Measurements from ENCODE around the gene BNIP1.
"Not testable (repeated sequence)": the region's sequence is repeated elsewhere in the genome, so short reads cannot be mapped to it uniquely, and the experiment has no call there.

Gene BNIP1

DNA sequence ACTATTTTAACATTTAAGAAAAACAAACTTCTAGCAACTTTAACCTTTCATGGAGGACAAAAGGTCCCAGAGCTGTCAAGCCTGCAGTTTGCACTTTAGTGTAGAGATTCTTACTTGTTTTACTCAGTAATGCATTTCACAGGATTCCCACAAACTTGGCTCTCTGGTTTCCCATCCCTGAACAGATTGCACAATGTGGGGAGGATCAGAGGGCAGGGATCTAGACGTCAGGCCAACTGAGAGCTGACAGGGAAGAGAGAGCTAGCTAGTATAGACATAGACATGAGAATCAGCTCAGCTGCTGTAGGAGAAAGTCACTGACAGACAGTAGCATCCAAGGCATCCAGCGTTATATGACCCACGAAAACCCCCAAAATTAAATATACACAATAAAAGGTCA, 20.9 kb upstream of the BNIP1 start:
- H3K4me3 ChIP-seq (ENCODE audit: low read depth, low read length): no peak overlapping the region
- H3K36me3 ChIP-seq (ENCODE audit: control insufficient read depth in 2 of 2, insufficient read depth in 1 of 2, low read length in 2 of 2): no peaks in the 10 kb centered on the region; a peak in 1 of 3 replicates
- POLR2A ChIA-PET: no interaction called here
- H3K27ac ChIP-seq (ENCODE audit: extremely low read depth, low read depth, low read length): no peak overlapping the region
- CTCF ChIA-PET: interaction anchor here (1.5 kb wide), 1 partner anchor 140 kb away, joined by 3 read pairs; the partner anchor contains the start of gene ATP6V0E1
- TF ChIP-seq WT1 (tag by site-specific recombination; IDR thresholded peaks at IDR 0.05): no peak
- TF ChIP-seq ZNF266 (tag by site-specific recombination; IDR thresholded peaks at IDR 0.05; ENCODE audit: low read depth): no peak
- TF ChIP-seq ZNF214 (tag by site-specific recombination; IDR thresholded peaks at IDR 0.05; ENCODE audit: borderline replicate concordance): no peak
- TF ChIP-seq ZSCAN16 (tag by site-specific recombination; IDR thresholded peaks at IDR 0.05): no peak
- no peak for TF ChIP-seq ZFP3 (tag by site-specific recombination; IDR thresholded peaks at IDR 0.05; ENCODE audit: low read depth)
- no peak for TF ChIP-seq SETDB1 (IDR thresholded peaks at IDR 0.05; ENCODE audit: insufficient read length, low read length)
- TF ChIP-seq SCRT2 (tag by site-specific recombination; IDR thresholded peaks at IDR 0.05): no peak
- TF ChIP-seq ZNF146 (tag by site-specific recombination; IDR thresholded peaks at IDR 0.05): no peak
- TF ChIP-seq, protein P1, sequence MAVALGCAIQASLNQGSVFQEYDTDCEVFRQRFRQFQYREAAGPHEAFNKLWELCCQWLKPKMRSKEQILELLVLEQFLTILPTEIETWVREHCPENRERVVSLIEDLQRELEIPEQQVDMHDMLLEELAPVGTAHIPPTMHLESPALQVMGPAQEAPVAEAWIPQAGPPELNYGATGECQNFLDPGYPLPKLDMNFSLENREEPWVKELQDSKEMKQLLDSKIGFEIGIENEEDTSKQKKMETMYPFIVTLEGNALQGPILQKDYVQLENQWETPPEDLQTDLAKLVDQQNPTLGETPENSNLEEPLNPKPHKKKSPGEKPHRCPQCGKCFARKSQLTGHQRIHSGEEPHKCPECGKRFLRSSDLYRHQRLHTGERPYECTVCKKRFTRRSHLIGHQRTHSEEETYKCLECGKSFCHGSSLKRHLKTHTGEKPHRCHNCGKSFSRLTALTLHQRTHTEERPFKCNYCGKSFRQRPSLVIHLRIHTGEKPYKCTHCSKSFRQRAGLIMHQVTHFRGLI (tag by site-specific recombination; IDR thresholded peaks at IDR 0.05): no peak
- no peak for TF ChIP-seq ZNF585B (tag by site-specific recombination; IDR thresholded peaks at IDR 0.05)
- TF ChIP-seq BCL11B (tag by site-specific recombination; IDR thresholded peaks at IDR 0.05; ENCODE audit: low read depth): no peak
- no peak for TF ChIP-seq ZNF629 (tag by site-specific recombination; IDR thresholded peaks at IDR 0.05)
- no peaks in the 10 kb centered on the region for H3K9me3 ChIP-seq (ENCODE audit: control insufficient read depth, insufficient read depth, low read depth, low read length)
- H3K4me1 ChIP-seq (ENCODE audit: control insufficient read depth, insufficient read depth, low read length): no peaks in the 10 kb centered on the region

DNA sequence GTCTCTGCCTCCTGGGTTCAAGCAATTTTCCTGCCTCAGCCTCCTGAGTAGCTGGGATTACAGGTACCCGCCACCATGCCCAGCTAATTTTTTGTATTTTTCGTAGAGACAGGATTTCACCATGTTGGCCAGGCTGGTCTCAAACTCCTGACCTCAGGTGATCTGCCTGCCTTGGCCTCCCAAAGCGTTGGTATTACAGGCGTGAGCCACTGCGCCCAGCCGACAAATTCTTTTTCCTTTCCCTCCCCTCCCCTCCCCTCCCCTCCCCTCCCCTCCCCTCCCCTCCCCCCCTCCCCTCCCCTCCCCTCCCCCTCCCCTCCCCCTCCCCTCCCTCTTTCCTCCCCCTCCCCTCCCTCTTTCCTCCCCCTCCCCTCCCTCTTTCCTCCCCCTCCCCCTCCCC, 12.2 kb upstream of the BNIP1 start:
- H3K9me3 ChIP-seq (ENCODE audit: control insufficient read depth, insufficient read depth, low read depth, low read length); H3K27ac ChIP-seq (ENCODE audit: extremely low read depth, low read depth, low read length); H3K4me1 ChIP-seq (ENCODE audit: control insufficient read depth, insufficient read depth, low read length); H3K4me3 ChIP-seq (ENCODE audit: low read depth, low read length); CTCF ChIA-PET; H3K36me3 ChIP-seq (ENCODE audit: control insufficient read depth in 2 of 2, insufficient read depth in 1 of 2, low read length in 2 of 2): not testable (repeated sequence)
- POLR2A ChIA-PET: interaction anchor here (0.7 kb wide), 1 partner anchor 116 kb away, joined by 4 read pairs; no protein-coding TSS in a partner anchor

DNA sequence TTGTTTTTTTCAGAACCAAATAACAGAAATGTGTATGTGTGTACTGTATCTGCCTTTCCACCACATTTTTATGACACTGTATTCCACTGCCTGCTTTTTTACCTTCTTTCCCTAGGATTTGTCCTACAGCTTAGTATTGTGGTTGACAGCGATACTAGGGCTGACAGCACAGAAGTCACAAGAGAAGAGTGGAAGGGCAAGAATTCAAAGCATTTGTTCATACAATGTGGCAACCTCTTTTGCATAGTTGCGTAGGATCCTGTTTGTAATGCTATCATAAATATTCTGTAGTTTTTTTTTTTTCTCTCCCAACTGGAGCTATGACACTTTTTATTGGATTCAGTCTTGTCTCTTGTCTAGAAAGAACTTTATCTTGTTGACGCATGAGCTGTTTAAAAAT, 5.6 kb upstream of the BNIP1 start:
- H3K4me3 ChIP-seq (ENCODE audit: low read depth, low read length): no peak overlapping the region
- ChIA-PET POLR2A (no interaction called here), CTCF (interaction anchor here (0.7 to 1.0 kb wide), 2 partner anchors 783 to 1231 kb away, joined by 3 read pairs; no protein-coding TSS in a partner anchor)
- H3K4me1 ChIP-seq (ENCODE audit: control insufficient read depth, insufficient read depth, low read length): no peaks in the 10 kb centered on the region
- H3K27ac ChIP-seq (ENCODE audit: extremely low read depth, low read depth, low read length): no peak overlapping the region
- H3K9me3 ChIP-seq (ENCODE audit: control insufficient read depth, insufficient read depth, low read depth, low read length): no peaks in the 10 kb centered on the region
- H3K36me3 ChIP-seq (ENCODE audit: control insufficient read depth in 2 of 2, insufficient read depth in 1 of 2, low read length in 2 of 2): peaks cover 0 to 3% of the 10 kb centered on the region in 2 experiments; a peak in 1 of 3 replicates
- TF ChIP-seq ZNF114 (tag by site-specific recombination; IDR thresholded peaks at IDR 0.05) (no peak), GLIS2 (tag by site-specific recombination; IDR thresholded peaks at IDR 0.05) (no peak), KLF7 (tag by site-specific recombination; IDR thresholded peaks at IDR 0.05; ENCODE audit: borderline replicate concordance) (no peak)
- TF ChIP-seq, protein P2, sequence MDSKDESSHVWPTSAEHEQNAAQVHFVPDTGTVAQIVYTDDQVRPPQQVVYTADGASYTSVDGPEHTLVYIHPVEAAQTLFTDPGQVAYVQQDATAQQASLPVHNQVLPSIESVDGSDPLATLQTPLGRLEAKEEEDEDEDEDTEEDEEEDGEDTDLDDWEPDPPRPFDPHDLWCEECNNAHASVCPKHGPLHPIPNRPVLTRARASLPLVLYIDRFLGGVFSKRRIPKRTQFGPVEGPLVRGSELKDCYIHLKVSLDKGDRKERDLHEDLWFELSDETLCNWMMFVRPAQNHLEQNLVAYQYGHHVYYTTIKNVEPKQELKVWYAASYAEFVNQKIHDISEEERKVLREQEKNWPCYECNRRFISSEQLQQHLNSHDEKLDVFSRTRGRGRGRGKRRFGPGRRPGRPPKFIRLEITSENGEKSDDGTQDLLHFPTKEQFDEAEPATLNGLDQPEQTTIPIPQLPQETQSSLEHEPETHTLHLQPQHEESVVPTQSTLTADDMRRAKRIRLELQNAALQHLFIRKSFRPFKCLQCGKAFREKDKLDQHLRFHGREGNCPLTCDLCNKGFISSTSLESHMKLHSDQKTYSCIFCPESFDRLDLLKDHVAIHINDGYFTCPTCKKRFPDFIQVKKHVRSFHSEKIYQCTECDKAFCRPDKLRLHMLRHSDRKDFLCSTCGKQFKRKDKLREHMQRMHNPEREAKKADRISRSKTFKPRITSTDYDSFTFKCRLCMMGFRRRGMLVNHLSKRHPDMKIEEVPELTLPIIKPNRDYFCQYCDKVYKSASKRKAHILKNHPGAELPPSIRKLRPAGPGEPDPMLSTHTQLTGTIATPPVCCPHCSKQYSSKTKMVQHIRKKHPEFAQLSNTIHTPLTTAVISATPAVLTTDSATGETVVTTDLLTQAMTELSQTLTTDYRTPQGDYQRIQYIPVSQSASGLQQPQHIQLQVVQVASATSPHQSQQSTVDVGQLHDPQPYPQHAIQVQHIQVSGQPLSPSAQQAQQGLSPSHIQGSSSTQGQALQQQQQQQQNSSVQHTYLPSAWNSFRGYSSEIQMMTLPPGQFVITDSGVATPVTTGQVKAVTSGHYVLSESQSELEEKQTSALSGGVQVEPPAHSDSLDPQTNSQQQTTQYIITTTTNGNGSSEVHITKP (tag by site-specific recombination; IDR thresholded peaks at IDR 0.05): no peak
- TF ChIP-seq, protein P3, sequence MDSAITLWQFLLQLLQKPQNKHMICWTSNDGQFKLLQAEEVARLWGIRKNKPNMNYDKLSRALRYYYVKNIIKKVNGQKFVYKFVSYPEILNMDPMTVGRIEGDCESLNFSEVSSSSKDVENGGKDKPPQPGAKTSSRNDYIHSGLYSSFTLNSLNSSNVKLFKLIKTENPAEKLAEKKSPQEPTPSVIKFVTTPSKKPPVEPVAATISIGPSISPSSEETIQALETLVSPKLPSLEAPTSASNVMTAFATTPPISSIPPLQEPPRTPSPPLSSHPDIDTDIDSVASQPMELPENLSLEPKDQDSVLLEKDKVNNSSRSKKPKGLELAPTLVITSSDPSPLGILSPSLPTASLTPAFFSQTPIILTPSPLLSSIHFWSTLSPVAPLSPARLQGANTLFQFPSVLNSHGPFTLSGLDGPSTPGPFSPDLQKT (IDR thresholded peaks at IDR 0.05; ENCODE audit: borderline replicate concordance, low read depth, low read length): no peak
- TF ChIP-seq, protein P4, sequence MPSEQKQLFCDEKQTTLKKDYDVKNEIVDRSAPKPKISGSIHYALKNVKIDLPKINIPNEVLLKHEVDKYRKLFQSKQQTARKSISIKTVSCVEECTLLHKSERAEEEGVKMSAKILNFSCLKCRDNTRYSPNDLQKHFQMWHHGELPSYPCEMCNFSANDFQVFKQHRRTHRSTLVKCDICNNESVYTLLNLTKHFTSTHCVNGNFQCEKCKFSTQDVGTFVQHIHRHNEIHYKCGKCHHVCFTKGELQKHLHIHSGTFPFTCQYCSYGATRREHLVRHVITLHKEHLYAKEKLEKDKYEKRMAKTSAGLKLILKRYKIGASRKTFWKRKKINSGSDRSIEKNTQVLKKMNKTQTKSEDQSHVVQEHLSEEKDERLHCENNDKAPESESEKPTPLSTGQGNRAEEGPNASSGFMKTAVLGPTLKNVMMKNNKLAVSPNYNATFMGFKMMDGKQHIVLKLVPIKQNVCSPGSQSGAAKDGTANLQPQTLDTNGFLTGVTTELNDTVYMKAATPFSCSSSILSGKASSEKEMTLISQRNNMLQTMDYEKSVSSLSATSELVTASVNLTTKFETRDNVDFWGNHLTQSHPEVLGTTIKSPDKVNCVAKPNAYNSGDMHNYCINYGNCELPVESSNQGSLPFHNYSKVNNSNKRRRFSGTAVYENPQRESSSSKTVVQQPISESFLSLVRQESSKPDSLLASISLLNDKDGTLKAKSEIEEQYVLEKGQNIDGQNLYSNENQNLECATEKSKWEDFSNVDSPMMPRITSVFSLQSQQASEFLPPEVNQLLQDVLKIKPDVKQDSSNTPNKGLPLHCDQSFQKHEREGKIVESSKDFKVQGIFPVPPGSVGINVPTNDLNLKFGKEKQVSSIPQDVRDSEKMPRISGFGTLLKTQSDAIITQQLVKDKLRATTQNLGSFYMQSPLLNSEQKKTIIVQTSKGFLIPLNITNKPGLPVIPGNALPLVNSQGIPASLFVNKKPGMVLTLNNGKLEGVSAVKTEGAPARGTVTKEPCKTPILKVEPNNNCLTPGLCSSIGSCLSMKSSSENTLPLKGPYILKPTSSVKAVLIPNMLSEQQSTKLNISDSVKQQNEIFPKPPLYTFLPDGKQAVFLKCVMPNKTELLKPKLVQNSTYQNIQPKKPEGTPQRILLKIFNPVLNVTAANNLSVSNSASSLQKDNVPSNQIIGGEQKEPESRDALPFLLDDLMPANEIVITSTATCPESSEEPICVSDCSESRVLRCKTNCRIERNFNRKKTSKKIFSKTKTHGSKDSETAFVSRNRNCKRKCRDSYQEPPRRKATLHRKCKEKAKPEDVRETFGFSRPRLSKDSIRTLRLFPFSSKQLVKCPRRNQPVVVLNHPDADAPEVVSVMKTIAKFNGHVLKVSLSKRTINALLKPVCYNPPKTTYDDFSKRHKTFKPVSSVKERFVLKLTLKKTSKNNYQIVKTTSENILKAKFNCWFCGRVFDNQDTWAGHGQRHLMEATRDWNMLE (tag by site-specific recombination; conservative IDR thresholded peaks at IDR 0.05; ENCODE audit: low read depth): no peak

Measured in HEK293 (cell line).